Measurements from ENCODE around the gene RGS6.

RGS6 gene

GRCh38 chr14:72332871-72333270 is 400.6 kb downstream of the RGS6 start:
- no peak for DNase-seq

GRCh38 chr14:72333357-72333756 is 401.1 kb downstream of the RGS6 start:
- no peak for DNase-seq

- DNase-seq, result no peak
These were observed 404.2 kb downstream of the RGS6 start for GRCh38 chr14:72336311-72336980.

GRCh38 chr14:72341237-72341636 is 409.0 kb downstream of the RGS6 start:
- DNase-seq, result no peak

- no peak for DNase-seq
These were observed 409.5 kb downstream of the RGS6 start for GRCh38 chr14:72341686-72342085.

- DNase-seq, result no peak
These were observed 414.9 kb downstream of the RGS6 start for GRCh38 chr14:72347118-72347517.

- no peak for DNase-seq
These were observed 418.0 kb downstream of the RGS6 start for GRCh38 chr14:72350215-72350614.

GRCh38 chr14:72352012-72352411 is 419.8 kb downstream of the RGS6 start:
- DNase-seq, result no peak

- no peak for DNase-seq
These were observed 434.4 kb downstream of the RGS6 start for GRCh38 chr14:72366619-72367018.

GRCh38 chr14:72369106-72369505 is 436.9 kb downstream of the RGS6 start:
- no peak for DNase-seq

GRCh38 chr14:72377016-72377415 is 444.8 kb downstream of the RGS6 start:
- DNase-seq, result no peak

GRCh38 chr14:72380456-72380855 is 448.2 kb downstream of the RGS6 start:
- no peak for DNase-seq

- DNase-seq, result no peak
These were observed 451.6 kb downstream of the RGS6 start for GRCh38 chr14:72383865-72384264.

GRCh38 chr14:72387726-72388125 is 455.5 kb downstream of the RGS6 start:
- DNase-seq, result no peak

- DNase-seq, result no peak
These were observed 457.0 kb downstream of the RGS6 start for GRCh38 chr14:72389200-72389599.

- DNase-seq, result no peak
These were observed 468.9 kb downstream of the RGS6 start for GRCh38 chr14:72401101-72401625.

- DNase-seq, result no peak
These were observed 469.6 kb downstream of the RGS6 start for GRCh38 chr14:72401632-72402376.

GRCh38 chr14:72402377-72402772 is 470.1 kb downstream of the RGS6 start:
- no peak for DNase-seq

GRCh38 chr14:72404106-72404774 is 472.0 kb downstream of the RGS6 start:
- DNase-seq, result no peak

- no peak for DNase-seq
These were observed 472.8 kb downstream of the RGS6 start for GRCh38 chr14:72404998-72405397.

- no peak for DNase-seq
These were observed 475.8 kb downstream of the RGS6 start for GRCh38 chr14:72408020-72408419.

- DNase-seq, result no peak
These were observed 476.8 kb downstream of the RGS6 start for GRCh38 chr14:72409047-72409446.

GRCh38 chr14:72416081-72416849 is 484.0 kb downstream of the RGS6 start:
- no peak for DNase-seq

All from NCI-H1105 treated with DMSO at 0.1 percent for 48 hours (cell line).